NCI-H345 (cell line): ENCODE measurements around the gene STPG4.

Experiments used
- DNase-seq: peaks from one replicate; lab custom pipeline; 2025; lab: John Stamatoyannopoulos, UW

Gene STPG4

GRCh38 chr2:47087051-47087450 lies 68.1 kb downstream of the STPG4 start:
- DNase-seq = no peak

GRCh38 chr2:47086571-47086970 lies 68.5 kb downstream of the STPG4 start:
- no peak for DNase-seq

GRCh38 chr2:47086054-47086471 lies 69.0 kb downstream of the STPG4 start:
- DNase-seq = no peak

GRCh38 chr2:47083886-47084687 lies 71.0 kb downstream of the STPG4 start:
- no peak for DNase-seq

GRCh38 chr2:47083485-47083884 lies 71.6 kb downstream of the STPG4 start:
- no peak for DNase-seq

- no peak for DNase-seq
Measured at GRCh38 chr2:47083005-47083404, 72.1 kb downstream of the STPG4 start.

GRCh38 chr2:47080888-47081301 lies 74.2 kb downstream of the STPG4 start:
- DNase-seq = no peak

- DNase-seq = no peak
Measured at GRCh38 chr2:47079515-47080412, 75.3 kb downstream of the STPG4 start.

GRCh38 chr2:47078541-47079482 lies 76.3 kb downstream of the STPG4 start:
- no peak for DNase-seq

- DNase-seq = no peak
Measured at GRCh38 chr2:47077442-47078117, 77.5 kb downstream of the STPG4 start.

GRCh38 chr2:47076586-47077441 lies 78.3 kb downstream of the STPG4 start:
- DNase-seq = no peak

GRCh38 chr2:47076126-47076506 lies 79.0 kb downstream of the STPG4 start:
- no peak for DNase-seq

- no peak for DNase-seq
Measured at GRCh38 chr2:47075361-47076125, 79.6 kb downstream of the STPG4 start.

- DNase-seq = no peak
Measured at GRCh38 chr2:47074691-47075090, 80.4 kb downstream of the STPG4 start.

- DNase-seq = no peak
Measured at GRCh38 chr2:47073641-47074040, 81.5 kb downstream of the STPG4 start.

GRCh38 chr2:47073217-47073616 lies 81.9 kb downstream of the STPG4 start:
- DNase-seq = no peak

GRCh38 chr2:47072728-47073191 lies 82.3 kb downstream of the STPG4 start:
- no peak for DNase-seq

- no peak for DNase-seq
Measured at GRCh38 chr2:47072018-47072691, 83.0 kb downstream of the STPG4 start.
